Ectodermal cell (in vitro differentiated cells): ENCODE measurements around the gene STN1.

Source experiments
- H3K27ac ChIP-seq: 2 replicates; pipeline ENCODE4 v1.7.0; 2013; ENCODE audit warnings: mild to moderate bottlenecking, low read depth, low read length; ENCODE audit not compliant: insufficient read depth, poor library complexity, severe bottlenecking
- H3K27me3 ChIP-seq: 2 replicates; pipeline ENCODE4 v1.7.0; 2013; ENCODE audit warnings: mild to moderate bottlenecking, low read length; ENCODE audit not compliant: insufficient read depth, control insufficient read depth, poor library complexity, severe bottlenecking
- H3K36me3 ChIP-seq: one replicate; pipeline ENCODE4 v1.7.0; 2013; ENCODE audit warnings: low read length; ENCODE audit not compliant: control insufficient read depth, insufficient read depth
- H3K4me1 ChIP-seq: one replicate; pipeline ENCODE4 v1.7.0; 2013; ENCODE audit warnings: low read length; ENCODE audit not compliant: control insufficient read depth, insufficient read depth
- H3K4me3 ChIP-seq: 2 replicates; pipeline ENCODE4 v1.7.0; 2013; ENCODE audit warnings: low read depth, low read length, control low read depth; ENCODE audit not compliant: insufficient read depth
- H3K9me3 ChIP-seq: 2 replicates; pipeline ENCODE4 v1.7.0; 2013; ENCODE audit warnings: mild to moderate bottlenecking, low read length, moderate library complexity; ENCODE audit not compliant: control insufficient read depth
- WGBS, 2 experiments: methylation state at CpG; one replicate each; pipeline ENCODE4 v1.1.7; 2013; ENCODE audit warnings: missing lambda C conversion rate in 2 of 2; 5-methylcytosine and 5-hydroxymethylcytosine counted together

STN1 gene

GRCh38 chr10:103947799-103948516 is 30.0 kb upstream of the STN1 start:
- Histone ChIP-seq H3K27ac (no peak overlapping the region), H3K4me1 (no peaks in the 10 kb centered on the region), H3K36me3 (no peaks in the 10 kb centered on the region), H3K4me3 (no peak overlapping the region), H3K9me3 (no peaks in the 10 kb centered on the region), H3K27me3 (no peaks in the 10 kb centered on the region)
- WGBS, 2 experiments = 94 to 97% methylated on average over 3 of the region's 3 CpGs

DNA sequence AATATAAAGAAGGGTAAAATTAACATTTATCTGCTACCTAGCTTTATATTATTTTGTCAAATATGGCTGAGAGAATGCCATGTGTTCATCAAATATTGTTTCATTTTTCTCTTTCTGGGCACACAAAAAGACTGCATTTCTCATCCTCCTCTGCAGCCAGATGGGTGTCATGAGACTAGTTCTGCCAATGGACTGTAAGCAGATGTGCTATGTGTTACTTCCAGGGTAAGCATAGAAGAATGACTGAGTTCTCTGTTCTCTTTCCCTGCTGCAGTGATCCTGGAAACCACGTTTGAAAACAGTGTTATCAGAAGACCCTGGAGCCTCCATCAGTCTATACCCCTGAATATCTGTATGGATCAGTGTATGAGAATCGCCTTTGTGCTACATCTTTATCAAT is 24.9 kb upstream of the STN1 start:
- 79 to 83% methylated on average over 2 of the region's 2 CpGs for WGBS, 2 experiments
- H3K4me3 ChIP-seq = no peak overlapping the region
- no peaks in the 10 kb centered on the region for H3K27me3 ChIP-seq
- no peaks in the 10 kb centered on the region for H3K36me3 ChIP-seq
- H3K9me3 ChIP-seq = no peaks in the 10 kb centered on the region
- no peaks in the 10 kb centered on the region for H3K4me1 ChIP-seq
- H3K27ac ChIP-seq = no peak overlapping the region

GRCh38 chr10:103941801-103942200 is 23.8 kb upstream of the STN1 start:
- Histone ChIP-seq H3K4me3 (no peak overlapping the region), H3K36me3 (no peaks in the 10 kb centered on the region), H3K27ac (no peak overlapping the region), H3K27me3 (no peaks in the 10 kb centered on the region), H3K9me3 (no peaks in the 10 kb centered on the region), H3K4me1 (no peaks in the 10 kb centered on the region)
- WGBS, 2 experiments = 85 to 88% methylated on average over 2 of the region's 2 CpGs

GRCh38 chr10:103939522-103939921 is 21.5 kb upstream of the STN1 start:
- Histone ChIP-seq H3K9me3 (no peaks in the 10 kb centered on the region), H3K27ac (no peak overlapping the region), H3K27me3 (no peaks in the 10 kb centered on the region), H3K4me3 (no peak overlapping the region), H3K4me1 (no peaks in the 10 kb centered on the region), H3K36me3 (no peaks in the 10 kb centered on the region)

- no peak overlapping the region for H3K27ac ChIP-seq
- no peaks in the 10 kb centered on the region for H3K4me1 ChIP-seq
- H3K27me3 ChIP-seq = no peaks in the 10 kb centered on the region
- H3K36me3 ChIP-seq = no peaks in the 10 kb centered on the region
- H3K4me3 ChIP-seq = no peak overlapping the region
- H3K9me3 ChIP-seq = no peaks in the 10 kb centered on the region
- WGBS, 2 experiments = 84 to 86% methylated on average over 5 to 6 of the region's 6 CpGs
Observed at GRCh38 chr10:103936022-103936421, 18.0 kb upstream of the STN1 start.

DNA sequence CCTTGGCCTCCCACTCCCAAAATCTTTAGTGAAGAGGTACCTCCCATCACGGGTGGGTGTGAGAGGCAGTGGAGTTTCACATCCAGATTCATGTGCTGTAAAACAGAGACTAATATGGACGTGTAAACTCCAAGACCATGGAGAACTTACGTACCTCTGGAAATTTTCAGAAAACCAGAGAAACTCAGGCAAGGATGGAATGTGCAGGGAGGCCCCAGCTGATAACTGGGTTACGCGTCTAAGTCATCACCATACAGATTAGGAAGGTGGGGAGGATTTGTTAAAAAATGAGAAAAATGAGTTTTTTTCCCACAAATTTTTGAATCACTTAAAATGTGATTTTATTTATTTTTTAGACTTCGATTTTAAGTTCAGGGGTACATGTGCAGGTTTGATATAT is 16.3 kb upstream of the STN1 start:
- H3K27ac ChIP-seq = no peak overlapping the region
- H3K27me3 ChIP-seq = no peaks in the 10 kb centered on the region
- H3K4me1 ChIP-seq = no peaks in the 10 kb centered on the region
- no peak overlapping the region for H3K4me3 ChIP-seq
- 88% methylated on average over 5 to 6 of the region's 6 CpGs for WGBS, 2 experiments
- no peaks in the 10 kb centered on the region for H3K36me3 ChIP-seq
- H3K9me3 ChIP-seq = no peaks in the 10 kb centered on the region

GRCh38 chr10:103933557-103934121 is 15.7 kb upstream of the STN1 start:
- no peak overlapping the region for H3K4me3 ChIP-seq
- H3K9me3 ChIP-seq = no peaks in the 10 kb centered on the region
- H3K4me1 ChIP-seq = no peaks in the 10 kb centered on the region
- H3K27ac ChIP-seq = no peak overlapping the region
- H3K27me3 ChIP-seq = no peaks in the 10 kb centered on the region
- 77 to 82% methylated on average over 4 of the region's 4 CpGs for WGBS, 2 experiments
- no peaks in the 10 kb centered on the region for H3K36me3 ChIP-seq

DNA sequence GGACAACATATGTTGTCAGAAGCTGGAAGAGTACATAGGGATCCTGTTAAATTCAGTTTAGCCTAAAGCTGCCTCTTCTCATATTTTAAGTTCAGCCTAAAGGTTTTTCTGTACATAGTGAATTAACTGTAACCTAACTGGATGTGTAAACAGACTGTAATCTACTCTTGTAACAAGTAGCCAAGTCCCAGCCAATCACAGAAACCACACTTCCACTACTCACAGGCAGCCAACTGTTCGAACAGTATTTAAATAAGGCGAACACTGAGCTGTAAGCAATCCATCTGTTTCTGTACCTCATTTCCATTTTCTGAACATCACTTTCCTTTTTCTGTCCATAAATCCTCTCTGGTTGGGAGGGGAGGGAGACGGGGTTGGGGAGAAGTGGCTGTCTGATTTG is 15.0 kb upstream of the STN1 start:
- 92 to 100% methylated on average over 2 to 3 of the region's 3 CpGs for WGBS, 2 experiments

GRCh38 chr10:103932271-103932670 is 14.3 kb upstream of the STN1 start:
- Histone ChIP-seq H3K27ac (no peak overlapping the region), H3K27me3 (no peaks in the 10 kb centered on the region), H3K9me3 (no peaks in the 10 kb centered on the region), H3K4me3 (no peak overlapping the region), H3K36me3 (no peaks in the 10 kb centered on the region), H3K4me1 (no peaks in the 10 kb centered on the region)
- 89 to 93% methylated on average over 7 of the region's 7 CpGs for WGBS, 2 experiments

More for the DNA sequence above, 15.0 kb upstream of the STN1 start:
- Histone ChIP-seq H3K27me3 (no peaks in the 10 kb centered on the region), H3K4me1 (no peaks in the 10 kb centered on the region), H3K36me3 (no peaks in the 10 kb centered on the region), H3K27ac (no peak overlapping the region), H3K4me3 (no peak overlapping the region), H3K9me3 (no peaks in the 10 kb centered on the region)

GRCh38 chr10:103931603-103932002 is 13.6 kb upstream of the STN1 start:
- H3K27ac ChIP-seq = no peak overlapping the region
- no peaks in the 10 kb centered on the region for H3K27me3 ChIP-seq
- no peak overlapping the region for H3K4me3 ChIP-seq
- no peaks in the 10 kb centered on the region for H3K4me1 ChIP-seq
- no peaks in the 10 kb centered on the region for H3K9me3 ChIP-seq
- WGBS, 2 experiments = 95 to 96% methylated on average over 2 of the region's 2 CpGs
- no peaks in the 10 kb centered on the region for H3K36me3 ChIP-seq
